ENCODE data around the gene OSBPL2.

Gene OSBPL2

GRCh38 chr20:62302341-62303061 lies 64.2 kb downstream of the OSBPL2 start, which contains the start of gene ADRM1:
ADRM1 (plus strand) TSS chr20:62302997; CDS start chr20:62303569, 572 bp downstream.
- Histone ChIP-seq H3K4me3 (ENCODE audit: low read depth, low read length) (peak within 1 kb of the TSS; percentile 71), H3K27me3 (ENCODE audit: insufficient read depth, low read depth, severe bottlenecking) (no peaks in the 10 kb centered on the region), H3K36me3 (peaks cover 38% of the 10 kb centered on the region), H3K9me3 (ENCODE audit: severe bottlenecking) (no peaks in the 10 kb centered on the region), H3K27ac (peak within 1 kb of the TSS; percentile 92)
- TF ChIP-seq, protein P1, sequence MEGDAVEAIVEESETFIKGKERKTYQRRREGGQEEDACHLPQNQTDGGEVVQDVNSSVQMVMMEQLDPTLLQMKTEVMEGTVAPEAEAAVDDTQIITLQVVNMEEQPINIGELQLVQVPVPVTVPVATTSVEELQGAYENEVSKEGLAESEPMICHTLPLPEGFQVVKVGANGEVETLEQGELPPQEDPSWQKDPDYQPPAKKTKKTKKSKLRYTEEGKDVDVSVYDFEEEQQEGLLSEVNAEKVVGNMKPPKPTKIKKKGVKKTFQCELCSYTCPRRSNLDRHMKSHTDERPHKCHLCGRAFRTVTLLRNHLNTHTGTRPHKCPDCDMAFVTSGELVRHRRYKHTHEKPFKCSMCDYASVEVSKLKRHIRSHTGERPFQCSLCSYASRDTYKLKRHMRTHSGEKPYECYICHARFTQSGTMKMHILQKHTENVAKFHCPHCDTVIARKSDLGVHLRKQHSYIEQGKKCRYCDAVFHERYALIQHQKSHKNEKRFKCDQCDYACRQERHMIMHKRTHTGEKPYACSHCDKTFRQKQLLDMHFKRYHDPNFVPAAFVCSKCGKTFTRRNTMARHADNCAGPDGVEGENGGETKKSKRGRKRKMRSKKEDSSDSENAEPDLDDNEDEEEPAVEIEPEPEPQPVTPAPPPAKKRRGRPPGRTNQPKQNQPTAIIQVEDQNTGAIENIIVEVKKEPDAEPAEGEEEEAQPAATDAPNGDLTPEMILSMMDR (IDR thresholded peaks at IDR 0.05; ENCODE audit: low read depth, low read length) = peak; percentile 76
- peak; percentile 95 for DNase-seq

GRCh38 chr20:62303062-62303339 lies 64.7 kb downstream of the OSBPL2 start:
- Histone ChIP-seq H3K36me3 (peaks cover 43% of the 10 kb centered on the region), H3K4me3 (ENCODE audit: low read depth, low read length) (peak overlapping the region; percentile 71), H3K9me3 (ENCODE audit: severe bottlenecking) (no peaks in the 10 kb centered on the region), H3K27ac (peak overlapping the region; percentile 84), H3K27me3 (ENCODE audit: insufficient read depth, low read depth, severe bottlenecking) (no peaks in the 10 kb centered on the region)
- TF ChIP-seq, protein P1 (IDR thresholded peaks at IDR 0.05; ENCODE audit: low read depth, low read length) = no peak
- no peak for DNase-seq

DNA sequence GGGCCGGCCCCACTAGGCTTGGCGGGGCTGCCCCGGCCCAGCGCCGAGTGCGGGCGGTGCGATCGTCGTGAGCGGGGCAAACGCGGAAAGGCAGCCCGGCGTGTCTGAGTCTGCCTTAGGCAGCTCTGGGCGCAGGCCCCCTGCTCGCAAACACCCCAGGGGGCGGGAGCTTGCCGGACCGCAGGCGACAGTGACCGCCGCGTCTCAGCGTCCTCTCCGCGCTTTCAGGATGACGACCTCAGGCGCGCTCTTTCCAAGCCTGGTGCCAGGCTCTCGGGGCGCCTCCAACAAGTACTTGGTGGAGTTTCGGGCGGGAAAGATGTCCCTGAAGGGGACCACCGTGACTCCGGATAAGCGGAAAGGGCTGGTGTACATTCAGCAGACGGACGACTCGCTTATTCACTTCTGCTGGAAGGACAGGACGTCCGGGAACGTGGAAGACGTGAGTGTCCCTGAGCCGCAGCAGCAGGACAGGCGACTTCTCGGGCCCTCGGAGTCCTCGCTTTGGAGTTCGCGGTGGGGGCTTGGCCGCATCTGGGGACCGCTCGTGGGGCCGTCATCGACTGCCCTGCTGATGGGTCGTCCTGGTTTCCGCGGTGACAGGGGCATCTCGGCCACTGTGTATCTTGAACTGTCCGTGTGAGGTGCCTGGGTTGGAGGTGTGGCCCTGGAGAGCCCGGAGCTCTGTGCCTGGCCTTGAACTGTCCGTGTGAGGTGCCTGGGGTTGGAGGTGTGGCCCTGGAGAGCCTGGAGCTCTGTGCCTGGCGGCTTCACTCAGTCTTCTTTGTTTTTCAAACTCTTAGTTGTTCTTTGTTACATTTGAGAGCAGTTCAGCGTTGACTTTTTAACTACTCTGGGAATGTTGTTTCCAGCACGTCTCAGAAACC lies 65.3 kb downstream of the OSBPL2 start:
- peak; percentile 19 for DNase-seq
- no peaks in the 10 kb centered on the region for H3K27me3 ChIP-seq (ENCODE audit: insufficient read depth, low read depth, severe bottlenecking)

GRCh38 chr20:62304331-62305148 lies 66.2 kb downstream of the OSBPL2 start:
- H3K27ac ChIP-seq = no peak overlapping the region
- no peaks in the 10 kb centered on the region for H3K9me3 ChIP-seq (ENCODE audit: severe bottlenecking)

More for the DNA sequence above, 65.3 kb downstream of the OSBPL2 start:
- Histone ChIP-seq H3K9me3 (ENCODE audit: severe bottlenecking) (no peaks in the 10 kb centered on the region), H3K36me3 (peaks cover 49% of the 10 kb centered on the region), H3K4me3 (ENCODE audit: low read depth, low read length) (peak overlapping the region; percentile 71), H3K27ac (peak overlapping the region; percentile 84)
- TF ChIP-seq, protein P1 (IDR thresholded peaks at IDR 0.05; ENCODE audit: low read depth, low read length) = no peak

GRCh38 chr20:62305149-62305764 lies 66.9 kb downstream of the OSBPL2 start:
- H3K27me3 ChIP-seq (ENCODE audit: insufficient read depth, low read depth, severe bottlenecking) = no peaks in the 10 kb centered on the region
- H3K36me3 ChIP-seq = peaks cover 63% of the 10 kb centered on the region
- DNase-seq = peak; percentile 9
- H3K9me3 ChIP-seq (ENCODE audit: severe bottlenecking) = no peaks in the 10 kb centered on the region
- H3K4me3 ChIP-seq (ENCODE audit: low read depth, low read length) = no peak overlapping the region
- TF ChIP-seq, protein P1 (IDR thresholded peaks at IDR 0.05; ENCODE audit: low read depth, low read length) = no peak
- no peak overlapping the region for H3K27ac ChIP-seq

More at GRCh38 chr20:62304331-62305148, 66.2 kb downstream of the OSBPL2 start:
- H3K27me3 ChIP-seq (ENCODE audit: insufficient read depth, low read depth, severe bottlenecking) = no peaks in the 10 kb centered on the region
- H3K36me3 ChIP-seq = peaks cover 56% of the 10 kb centered on the region
- DNase-seq = no peak
- TF ChIP-seq, protein P1 (IDR thresholded peaks at IDR 0.05; ENCODE audit: low read depth, low read length) = no peak
- H3K4me3 ChIP-seq (ENCODE audit: low read depth, low read length) = no peak overlapping the region

Data from WERI-Rb-1 (cell line).